HepG2 (cell line): ENCODE data around the gene FGF19. TPM values are rescaled to one million over a fixed set of nuclear protein-coding genes. Genes with fewer than 3 reads are reported as not detected.
A peak's percentile ranks its signal among the peaks of the same experiment; 100 is the strongest.

Source experiments
- ATAC-seq: fragments of 200-7000 bp; cut with Tn5 transposase; 3 replicates; pipeline ENCODE4 v1.9.1; 2020; ENCODE audit warnings: mild to moderate bottlenecking, moderate library complexity
- BruUV-seq: library from RNA; stranded (reverse); fragments of 400-500 nt; replicated peaks from 2 replicates; lab custom pipeline; 2021; lab: Mats Ljungman, UMichigan
- CTCF ChIA-PET: fragments of 300-600 bp; formaldehyde crosslinking; extraction: SDS; loops from one replicate; lab custom pipeline; 2021; ENCODE audit warnings: low total read pairs, inconsistent platforms, low intra/inter-chr PET ratio; lab: Yijun Ruan, JAX
- POLR2A ChIA-PET: fragments of 350-600 bp; sonication (Branson Sonifier 250); formaldehyde crosslinking; loops from one replicate; lab custom pipeline; 2020; ENCODE audit warnings: antibody characterized with exemption, inconsistent platforms; lab: Yijun Ruan, JAX
- DNase-seq: peaks from one replicate; pipeline ENCODE4 v3.0.0-alpha.2; 2015; ENCODE audit warnings: low spot score
- FAIRE-seq: peaks from 3 replicates; lab custom pipeline; 2011; peaks lifted over from hg19 to GRCh38; lab: Jason Lieb, UNC
- H2AFZ ChIP-seq: one replicate; pipeline ENCODE4 v1.6.1; 2011; ENCODE audit warnings: low read length, inconsistent platforms
- H3K27ac ChIP-seq: fragments of 300-600 bp; 3 replicates; pipeline ENCODE4 v1.8.0; 2011; ENCODE audit warnings: mixed run types, mild to moderate bottlenecking, mixed read lengths, low read length, inconsistent platforms; ENCODE audit not compliant: insufficient read depth; ENCODE audit errors: extremely low read length
- H3K27me3 ChIP-seq, 2 experiments: fragments of 200-600 bp in 1 of 2; 2 replicates in 1 of 2; 3 replicates in 1 of 2; pipeline versions ENCODE4 v1.6.0 to v1.8.0; 2011; ENCODE audit warnings: low read length in 2 of 2, mild to moderate bottlenecking in 2 of 2, moderate library complexity in 2 of 2, inconsistent platforms in 1 of 2; ENCODE audit not compliant: insufficient read depth in 2 of 2, control insufficient read depth in 1 of 2
- H3K36me3 ChIP-seq, 2 experiments: fragments of 200-600 bp in 1 of 2; replicated peaks in 1 of 2; 2 replicates in 1 of 2; 3 replicates in 1 of 2; pipeline versions ENCODE4 v1.5.1 to v1.8.0; 2011; ENCODE audit warnings: low read length in 2 of 2, inconsistent platforms in 1 of 2; ENCODE audit not compliant: insufficient read depth in 2 of 2, control insufficient read depth in 1 of 2
- H3K4me1 ChIP-seq: 2 replicates; pipeline ENCODE4 v1.5.1; 2012; ENCODE audit warnings: low read length, inconsistent platforms; ENCODE audit not compliant: insufficient read depth
- H3K4me2 ChIP-seq: 2 replicates; pipeline ENCODE4 v1.6.0; 2011; ENCODE audit warnings: low read depth, low read length, inconsistent platforms
- H3K4me3 ChIP-seq, 3 experiments: fragments of 200-600 bp in 1 of 3; sonication (generic), shearing (Covaris generic) in 1 of 3; replicated peaks in 1 of 3; 2 replicates each; pipeline ENCODE4 v1.5.1; 2011 to 2016; ENCODE audit warnings: low read length in 3 of 3, inconsistent platforms in 2 of 3, low read depth in 2 of 3, mild to moderate bottlenecking in 2 of 3, control low read depth in 1 of 3, mixed read lengths in 1 of 3; ENCODE audit not compliant: insufficient read depth in 1 of 3
- H3K79me2 ChIP-seq: one replicate; pipeline ENCODE4 v1.6.1; 2011; ENCODE audit warnings: low read length, inconsistent platforms; ENCODE audit not compliant: insufficient read depth
- H3K9ac ChIP-seq: 2 replicates; pipeline ENCODE4 v1.6.0; 2011; ENCODE audit warnings: mild to moderate bottlenecking, low read depth, low read length, inconsistent platforms; ENCODE audit not compliant: insufficient read depth
- H3K9me3 ChIP-seq: 2 replicates; pipeline ENCODE4 v1.5.1; 2012; ENCODE audit warnings: mild to moderate bottlenecking, low read length
- H4K20me1 ChIP-seq: 2 replicates; pipeline ENCODE4 v1.6.0; 2011; ENCODE audit warnings: inconsistent platforms, mild to moderate bottlenecking, low read length, moderate library complexity; ENCODE audit not compliant: insufficient read depth
- ADNP ChIP-seq: sonication (generic); formaldehyde crosslinking; IDR thresholded peaks from 2 replicates; pipeline ENCODE4 v1.4.0; 2020; ENCODE audit warnings: missing genetic modification reagents
- AGO2 ChIP-seq: fragments of 200-400 bp; formaldehyde crosslinking; optimal IDR thresholded peaks from 2 replicates; pipeline ENCODE3; 2017; ENCODE audit warnings: mild to moderate bottlenecking, low read depth, low read length, moderate library complexity
- ARID2 ChIP-seq: sonication (generic); formaldehyde crosslinking; IDR thresholded peaks from 2 replicates; pipeline ENCODE4 v1.8.1; 2022; ENCODE audit warnings: mild to moderate bottlenecking, missing genetic modification reagents, borderline replicate concordance
- IRF1 ChIP-seq: sonication (generic); formaldehyde crosslinking; IDR thresholded peaks from 2 replicates; pipeline ENCODE4 v1.4.0; 2020; ENCODE audit warnings: low read depth, mild to moderate bottlenecking, missing genetic modification reagents
- KLF6 ChIP-seq: IDR thresholded peaks from 2 replicates; pipeline ENCODE4 v1.8.0; 2016; ENCODE audit warnings: missing biosample characterization, missing genetic modification reagents
- MEIS2 ChIP-seq: sonication (generic); formaldehyde crosslinking; IDR thresholded peaks from 2 replicates; pipeline ENCODE4 v1.9.0; 2021; ENCODE audit warnings: mild to moderate bottlenecking, missing genetic modification reagents
- MXD1 ChIP-seq: sonication (generic); formaldehyde crosslinking; IDR thresholded peaks from 2 replicates; pipeline ENCODE4 v1.4.0; 2020; ENCODE audit warnings: mild to moderate bottlenecking, missing genetic modification reagents
- SP2 ChIP-seq: sonication (generic); formaldehyde crosslinking; IDR thresholded peaks from 2 replicates; pipeline ENCODE4 v1.5.1; 2020; ENCODE audit warnings: mild to moderate bottlenecking, missing genetic modification reagents
- ZNF234 ChIP-seq: sonication (generic); formaldehyde crosslinking; conservative IDR thresholded peaks from 2 replicates; pipeline ENCODE4 v1.5.1; 2020; ENCODE audit warnings: mild to moderate bottlenecking, missing genetic modification reagents
- ZNF484 ChIP-seq: sonication (generic); formaldehyde crosslinking; IDR thresholded peaks from 2 replicates; pipeline ENCODE4 v1.5.1; 2020; ENCODE audit warnings: mild to moderate bottlenecking, low read depth, missing genetic modification reagents, borderline replicate concordance
- WGBS: methylation state at CpG from one replicate; pipeline ENCODE4 v1.1.6; 2017; ENCODE audit warnings: low lambda C conversion rate; 5-methylcytosine and 5-hydroxymethylcytosine counted together
- in situ Hi-C: cut with HindIII; loops from 2 replicates; pipeline ENCODE4 v1.10.0; 2017; ENCODE audit warnings: low pct_unique_long_range_greater_than_20kb; ENCODE audit not compliant: extremely low pct_ligation_motif_present
- intact Hi-C: fragments of 100-400 bp; cut with micrococcal nuclease; formaldehyde crosslinking; loops from one replicate; pipeline ENCODE4 v1.10.0; 2022; ENCODE audit not compliant: unreplicated experiment
- polyA plus RNA-seq, 8 experiments: library from polyadenylated mRNA; depleted of rRNA in 3 of 8; stranded (reverse) in 7 of 8; unstranded in 1 of 8; fragments of >200 nt; fragmentation: Illumina TruSeq in 4 of 8; extraction: Trizol in 4 of 8; gene quantifications; 2 replicates each; pipeline versions ENCODE4 v1.2.1 to v1.2.3, GENCODE V29; 2011 to 2016; ENCODE audit warnings: low read depth in 4 of 8, missing spikeins in 1 of 8, mixed read lengths in 1 of 8; ENCODE audit not compliant: insufficient read depth in 1 of 8
- total RNA-seq, 5 experiments: library from RNA; depleted of rRNA; stranded (reverse); fragments of >200 nt; fragmentation: Illumina TruSeq; extraction: Trizol; gene quantifications; 2 replicates each; pipeline ENCODE4 v1.2.3, GENCODE V29; 2016; ENCODE audit warnings: low read depth in 1 of 5

FGF19 gene
- total and polyA plus RNA-seq, 2 of the 13 experiments (the other 11 are each of a cell fraction or from before 2014, with no cell fraction given): 0.07 TPM; not detected in 1

GRCh38 chr11:69670158-69670845, 33.5 kb downstream of the FGF19 start (continued):
- TF ChIP-seq IRF1 (CRISPR knock-in tag) (no peak), ZNF234 (CRISPR knock-in tag) (no peak)

GRCh38 chr11:69669486-69669885, 34.3 kb downstream of the FGF19 start:
- H3K4me1 ChIP-seq: peaks cover 58% of the 10 kb centered on the region
- DNase-seq: no peak
- no peaks in the 10 kb centered on the region for H3K9me3 ChIP-seq
- H2AFZ ChIP-seq: no peak overlapping the region
- H3K27me3 ChIP-seq: no peaks in the 10 kb centered on the region
- H4K20me1 ChIP-seq: no peaks in the 10 kb centered on the region
- peaks cover 4 to 22% of the 10 kb centered on the region in 2 experiments; a peak in 4 of 5 replicates for H3K36me3 ChIP-seq
- H3K9ac ChIP-seq: peak overlapping the region; percentile 28; the same call in 1 of the 2 replicates
- in situ Hi-C loops (no loop called here), intact Hi-C loops (no loop called here)
- FAIRE-seq: no peak
- peaks cover 13% of the 10 kb centered on the region for H3K79me2 ChIP-seq
- no peak overlapping the region for H3K4me2 ChIP-seq
- H3K27ac ChIP-seq: peak overlapping the region; percentile 40
- ChIA-PET POLR2A (interaction anchor here (1.6 to 8.9 kb wide), 3 partner anchors 12 to 28 kb away, joined by 3 to 128 read pairs (median 30); partner anchors contain the start of gene CCND1), CTCF (interaction anchor here (0.7 to 2.9 kb wide), 4 partner anchors 7 to 568 kb away, joined by 3 to 26 read pairs (median 12); no protein-coding TSS in a partner anchor)
- TF ChIP-seq ZNF484 (CRISPR knock-in tag) (no peak), AGO2 (peak; percentile 9), MXD1 (CRISPR knock-in tag) (no peak), SP2 (no peak), MEIS2 (CRISPR knock-in tag) (no peak), ARID2 (CRISPR knock-in tag) (no peak), KLF6 (CRISPR knock-in tag) (no peak), ADNP (CRISPR knock-in tag) (no peak)
- H3K4me3 ChIP-seq: no peak overlapping the region
- whole genome bisulfite sequencing: 93% methylated on average over 19 of the region's 19 CpGs
- ATAC-seq: no peak
- BruUV-seq: no TSS peak
